Hepatocyte (in vitro differentiated cells): ENCODE measurements around the gene RNASEL.

Source experiments
- CTCF ChIP-seq: fragments of 200-600 bp; sonication (generic); IDR thresholded peaks from 2 replicates; pipeline ENCODE4 v1.5.1; 2016; ENCODE audit warnings: antibody characterized with exemption, mild to moderate bottlenecking; ENCODE audit not compliant: poor library complexity
- EZH2phosphoT487 ChIP-seq: fragments of 200-600 bp; sonication (generic); IDR thresholded peaks from one replicate; pipeline ENCODE4 v1.6.1; 2018; ENCODE audit warnings: antibody characterized with exemption, mild to moderate bottlenecking, low read depth, moderate library complexity; ENCODE audit not compliant: unreplicated experiment, severe bottlenecking

GRCh38 chr1:182589520-182589919 is 464 bp upstream of the RNASEL start:
- no peak for TF ChIP-seq CTCF
- no peak for TF ChIP-seq EZH2phosphoT487
